Fibroblast of the aortic adventitia (primary cell): Measurements from ENCODE around the gene NUP50. TPM values are rescaled to one million over a fixed set of nuclear protein-coding genes. Genes with fewer than 3 reads are reported as not detected.

Experiments used
- DNase-seq: peaks from one replicate; pipeline ENCODE4 v3.0.0-alpha.2; 2010; ENCODE audit warnings: low read depth
- H3K4me3 ChIP-seq: 2 replicates; pipeline ENCODE4 v1.5.1; 2011; ENCODE audit warnings: low read depth, mild to moderate bottlenecking, control low read depth, low read length, moderate library complexity
- total RNA-seq: library from RNA; depleted of rRNA; stranded (reverse); fragments of >200 nt; gene quantifications from 2 replicates; pipeline ENCODE4 v1.2.3, GENCODE V29; 2012; ENCODE audit warnings: low replicate concordance
- TF ChIP-seq, protein P1 (sequence below): IDR thresholded peaks from 2 replicates; pipeline ENCODE4 v1.5.1; 2011; ENCODE audit warnings: mild to moderate bottlenecking, low read length, control low read depth, inconsistent platforms; ENCODE audit not compliant: insufficient read depth

The NUP50 gene
- total RNA-seq, 1 donor = 61.6 TPM

DNA sequence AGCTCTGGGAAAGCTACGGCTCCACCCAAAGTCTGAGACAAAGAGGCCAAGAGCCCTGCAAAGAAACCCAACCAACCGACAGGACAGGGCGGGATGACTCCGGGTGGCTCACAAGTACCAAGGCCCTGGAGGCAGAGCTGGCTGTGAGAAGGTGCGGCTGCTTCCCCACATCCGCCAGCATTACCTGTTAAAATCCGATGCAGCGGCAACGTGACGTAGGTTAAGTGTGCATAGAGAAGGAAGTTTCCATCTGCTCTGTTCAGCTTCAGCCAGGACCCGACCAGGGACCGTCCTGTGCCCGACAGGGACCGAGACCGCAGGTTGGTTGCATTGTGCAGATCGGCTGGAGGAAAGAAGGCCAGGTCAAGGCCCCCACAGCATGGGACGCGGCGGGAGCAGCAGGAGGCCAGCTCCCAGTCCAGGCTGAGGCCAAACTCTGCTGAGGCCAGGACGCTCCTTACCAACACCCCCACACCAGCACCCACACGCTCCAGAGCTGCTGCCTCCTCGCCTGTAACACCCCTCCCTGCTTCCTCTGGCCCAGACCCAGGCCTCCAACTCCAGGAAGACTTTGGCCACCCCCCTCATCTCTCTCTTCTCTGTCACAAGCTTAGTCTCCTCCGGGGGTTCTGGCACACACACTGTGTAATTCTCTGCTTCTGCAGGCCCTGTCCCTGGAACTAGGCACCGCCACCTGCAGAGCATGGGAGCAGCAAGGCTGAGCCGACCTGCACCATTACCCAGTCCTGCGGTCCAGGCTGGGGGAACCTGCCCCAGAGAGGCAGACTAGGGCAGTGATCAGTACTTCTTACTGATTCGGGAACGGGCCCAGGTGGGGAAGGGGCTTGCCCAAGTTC, 34.1 kb downstream of the NUP50 start:
- TF ChIP-seq, protein P1, sequence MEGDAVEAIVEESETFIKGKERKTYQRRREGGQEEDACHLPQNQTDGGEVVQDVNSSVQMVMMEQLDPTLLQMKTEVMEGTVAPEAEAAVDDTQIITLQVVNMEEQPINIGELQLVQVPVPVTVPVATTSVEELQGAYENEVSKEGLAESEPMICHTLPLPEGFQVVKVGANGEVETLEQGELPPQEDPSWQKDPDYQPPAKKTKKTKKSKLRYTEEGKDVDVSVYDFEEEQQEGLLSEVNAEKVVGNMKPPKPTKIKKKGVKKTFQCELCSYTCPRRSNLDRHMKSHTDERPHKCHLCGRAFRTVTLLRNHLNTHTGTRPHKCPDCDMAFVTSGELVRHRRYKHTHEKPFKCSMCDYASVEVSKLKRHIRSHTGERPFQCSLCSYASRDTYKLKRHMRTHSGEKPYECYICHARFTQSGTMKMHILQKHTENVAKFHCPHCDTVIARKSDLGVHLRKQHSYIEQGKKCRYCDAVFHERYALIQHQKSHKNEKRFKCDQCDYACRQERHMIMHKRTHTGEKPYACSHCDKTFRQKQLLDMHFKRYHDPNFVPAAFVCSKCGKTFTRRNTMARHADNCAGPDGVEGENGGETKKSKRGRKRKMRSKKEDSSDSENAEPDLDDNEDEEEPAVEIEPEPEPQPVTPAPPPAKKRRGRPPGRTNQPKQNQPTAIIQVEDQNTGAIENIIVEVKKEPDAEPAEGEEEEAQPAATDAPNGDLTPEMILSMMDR = no peak
- DNase-seq = no peak
- H3K4me3 ChIP-seq = no peak overlapping the region

DNA sequence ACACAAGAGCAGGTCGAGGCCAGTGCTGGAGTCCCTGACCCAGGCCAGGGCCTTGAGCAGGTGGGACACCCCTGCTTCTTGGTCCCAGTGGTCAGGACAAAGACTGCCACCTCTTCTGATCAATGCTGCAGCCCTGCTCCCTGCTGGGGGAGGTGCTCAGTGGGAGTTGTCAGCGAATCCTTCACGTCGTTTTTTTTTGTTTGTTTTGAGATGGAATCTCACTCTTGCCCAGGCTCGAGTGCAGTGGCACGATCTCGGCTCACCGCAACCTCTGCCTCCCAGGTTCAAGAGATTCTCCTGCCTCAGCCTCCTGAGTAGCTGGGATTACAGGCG, 34.7 kb downstream of the NUP50 start:
- DNase-seq = no peak
- TF ChIP-seq, protein P1 = no peak
- H3K4me3 ChIP-seq = no peak overlapping the region

DNA sequence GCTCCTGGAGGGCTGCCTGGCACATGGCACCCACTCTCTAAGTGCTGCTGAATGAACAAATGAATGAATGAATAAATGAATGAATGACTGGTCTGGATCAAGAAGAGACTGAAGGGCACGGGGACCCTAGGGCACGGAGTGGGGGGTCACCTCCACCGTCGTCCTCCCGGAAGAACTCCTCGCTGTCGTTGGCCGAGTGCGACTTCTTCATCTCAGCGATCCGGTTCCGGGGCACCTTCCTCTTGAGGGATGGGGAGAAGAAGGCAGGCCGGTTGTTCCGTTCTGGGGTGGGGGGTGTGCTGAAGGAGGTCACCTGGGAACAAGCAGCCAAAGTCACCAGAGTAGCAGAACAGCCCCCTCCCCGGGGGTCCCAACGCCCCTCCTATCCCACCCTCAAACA, 36.0 kb downstream of the NUP50 start:
- DNase-seq = no peak
- no peak overlapping the region for H3K4me3 ChIP-seq
- TF ChIP-seq, protein P1 = no peak

DNA sequence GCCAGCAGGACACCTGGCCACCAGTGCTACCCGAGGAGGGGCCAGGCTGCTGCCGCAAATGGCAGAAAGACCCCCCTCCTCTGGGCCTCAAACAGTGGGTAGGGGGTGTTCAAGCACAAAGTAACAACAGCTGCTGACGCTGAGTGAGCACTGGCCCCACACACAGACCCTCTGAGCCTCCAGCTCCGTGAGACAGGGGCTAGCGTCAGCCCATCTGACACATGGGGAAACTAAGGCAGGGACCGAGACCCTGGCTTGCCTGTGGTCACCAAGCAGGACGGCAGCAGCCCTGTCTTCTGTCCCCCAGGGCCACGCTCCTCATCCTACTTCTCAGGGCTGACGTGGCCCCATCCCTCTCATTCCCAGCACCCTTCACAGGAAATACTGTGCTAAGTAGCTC, 36.5 kb downstream of the NUP50 start:
- TF ChIP-seq, protein P1 = no peak
- DNase-seq = no peak
- H3K4me3 ChIP-seq = no peak overlapping the region

DNA sequence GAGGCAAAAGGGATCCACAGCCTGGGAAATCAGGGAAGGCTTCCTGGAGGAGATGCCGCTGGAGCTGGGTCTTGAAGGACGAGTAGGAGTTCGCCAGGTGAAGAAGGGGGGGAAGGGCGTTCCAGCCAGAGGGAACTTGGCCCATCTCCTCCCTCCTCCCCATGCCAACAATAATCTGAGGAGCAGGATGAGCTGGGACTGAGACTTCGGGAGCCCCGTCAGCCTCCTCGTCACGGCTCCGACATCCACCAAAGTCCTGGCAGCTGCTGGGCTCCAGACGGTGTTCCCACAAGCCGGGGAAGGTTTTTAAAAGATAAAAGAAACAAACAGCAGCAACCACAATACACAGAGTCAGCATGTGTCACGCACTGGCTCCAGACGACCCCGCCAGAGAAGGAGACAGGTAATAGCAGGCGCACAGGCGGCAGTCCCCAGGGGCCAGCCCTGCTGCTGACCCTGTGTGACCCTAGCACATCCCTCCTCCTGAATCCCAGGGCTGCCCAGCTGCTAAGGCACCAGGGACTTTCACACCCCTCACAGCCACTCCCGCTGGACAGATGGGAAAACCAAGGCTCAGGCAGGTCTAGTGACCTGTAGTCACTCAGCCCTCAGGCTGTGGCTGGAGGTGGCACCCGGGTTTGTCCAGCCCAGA, 37.3 kb downstream of the NUP50 start:
- H3K4me3 ChIP-seq = no peak overlapping the region
- TF ChIP-seq, protein P1 = no peak

DNA sequence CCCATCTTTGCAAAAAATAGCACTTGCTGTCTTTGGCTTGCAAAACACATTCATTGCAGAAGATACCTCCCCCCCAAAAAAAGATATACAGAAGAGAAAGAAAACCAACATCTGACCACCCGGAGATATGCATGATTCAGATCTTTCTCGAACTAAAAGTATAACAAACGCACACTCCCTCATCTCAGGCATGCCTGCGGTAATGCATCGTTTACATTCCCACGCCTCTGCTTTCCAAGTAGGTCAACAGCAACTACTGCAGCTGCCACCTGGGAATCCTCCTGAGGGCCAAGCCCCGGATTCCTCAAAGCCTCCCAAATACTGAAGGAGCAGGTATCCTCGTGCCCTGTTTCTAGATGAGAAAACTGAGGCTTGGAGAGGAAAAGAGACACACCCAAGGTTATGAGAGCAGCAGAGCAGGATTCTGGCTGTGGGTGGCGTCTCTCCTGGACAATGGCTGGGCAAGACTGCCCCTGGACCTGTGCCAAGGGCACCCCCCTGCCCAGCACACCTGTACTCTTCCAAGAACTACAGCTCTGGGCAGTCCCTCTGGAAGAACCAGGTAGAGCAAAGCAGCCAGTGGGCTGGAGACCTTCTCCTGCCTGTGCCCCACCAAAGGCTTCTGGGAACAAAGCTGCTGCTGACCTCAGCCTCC, 38.1 kb downstream of the NUP50 start:
- TF ChIP-seq, protein P1 = no peak
- H3K4me3 ChIP-seq = no peak overlapping the region
- DNase-seq = peak; percentile 85

More for the DNA sequence above, 37.3 kb downstream of the NUP50 start:
- DNase-seq = peak; percentile 68
